ENCODE measurements around the gene EHF. TPM values are rescaled to one million over a fixed set of nuclear protein-coding genes. Genes with fewer than 3 reads are reported as not detected.

Gene EHF
- polyA plus RNA-seq, 1 donor (not counting 4 experiments of a cell fraction or from before 2014, with no cell fraction given), result 64.2 TPM

DNA sequence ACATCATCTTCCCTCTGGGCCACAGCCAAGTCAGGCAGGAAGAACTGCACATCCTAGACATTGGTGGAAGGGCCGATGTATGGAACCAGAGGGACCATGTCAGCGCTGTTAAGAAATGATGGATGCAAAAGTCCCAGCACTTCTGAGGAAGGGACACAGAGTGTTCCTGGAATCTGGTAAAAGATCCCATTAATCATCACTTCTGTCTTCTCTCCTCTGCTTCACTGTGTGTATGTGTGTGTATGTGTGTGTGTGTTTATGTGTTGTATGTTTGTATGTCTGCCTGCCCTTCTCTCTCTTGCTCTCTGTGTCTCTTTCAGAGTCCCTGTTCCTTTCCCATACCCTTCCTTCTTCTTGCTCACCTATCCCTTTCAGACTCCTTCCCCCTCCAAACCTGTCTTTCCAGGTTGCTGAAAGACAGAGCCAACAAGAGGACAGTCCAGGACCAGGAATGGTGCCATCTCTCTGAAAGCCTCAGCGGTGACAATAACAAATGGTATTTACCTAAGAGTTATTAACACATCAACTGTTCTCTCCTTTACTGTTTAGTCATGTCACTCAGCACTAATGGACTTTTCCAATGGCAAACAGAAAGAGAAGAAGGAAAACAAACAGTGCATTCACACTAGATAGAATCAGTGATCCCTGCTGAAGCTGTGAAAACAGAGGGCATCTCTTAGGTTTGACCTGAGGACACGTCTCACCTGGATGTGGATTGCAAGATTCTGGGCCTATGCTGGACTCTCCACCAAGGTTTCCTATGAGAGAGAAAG, 47.1 kb downstream of the EHF start:
- no peaks in the 10 kb centered on the region for H3K9me1 ChIP-seq (ENCODE audit: control insufficient read depth, extremely low read depth, insufficient read depth, low read length)
- no peak overlapping the region for H3K27ac ChIP-seq (ENCODE audit: control insufficient read depth, insufficient read depth, low read length)
- FAIRE-seq (no peak), DNase-seq (ENCODE audit: low read depth, low spot score) (no peak)
- TF ChIP-seq EZH2 (IDR thresholded peaks at IDR 0.05; ENCODE audit: low read length), result no peak
- H3K4me3 ChIP-seq (ENCODE audit: control insufficient read depth in 2 of 3, extremely low read depth in 1 of 3, insufficient read depth in 2 of 3, low read depth in 1 of 3, low read length in 3 of 3), result no peak overlapping the region
- no peaks in the 10 kb centered on the region for H3K27me3 ChIP-seq (ENCODE audit: control insufficient read depth, extremely low read depth, insufficient read depth, low read length)
- H3K9ac ChIP-seq (ENCODE audit: control insufficient read depth, extremely low read depth, insufficient read depth, low read length), result no peak overlapping the region
- dilution Hi-C loops (cut with MboI; ENCODE audit: extremely low pct_ligation_motif_present, low sequenced_read_pairs), result no loop called here
- H3K9me3 ChIP-seq (ENCODE audit: control insufficient read depth, low read depth, low read length), result no peaks in the 10 kb centered on the region
- H3K36me3 ChIP-seq (ENCODE audit: control insufficient read depth in 2 of 2, extremely low read depth in 1 of 2, insufficient read depth in 2 of 2, low read length in 2 of 2), result no peaks in the 10 kb centered on the region
- no peak overlapping the region for H2AFZ ChIP-seq (ENCODE audit: control insufficient read depth, low read length)
- H3K79me2 ChIP-seq (ENCODE audit: control insufficient read depth, insufficient read depth, low read length), result no peaks in the 10 kb centered on the region
- peaks cover 16% of the 10 kb centered on the region for H3K4me1 ChIP-seq (ENCODE audit: control insufficient read depth, extremely low read depth, insufficient read depth, low read length)
- no peak overlapping the region for H3K4me2 ChIP-seq (ENCODE audit: control insufficient read depth, extremely low read depth, insufficient read depth, low read depth, low read length)
- no peaks in the 10 kb centered on the region for H4K20me1 ChIP-seq (ENCODE audit: control insufficient read depth, extremely low read depth, insufficient read depth, low read length)

DNA sequence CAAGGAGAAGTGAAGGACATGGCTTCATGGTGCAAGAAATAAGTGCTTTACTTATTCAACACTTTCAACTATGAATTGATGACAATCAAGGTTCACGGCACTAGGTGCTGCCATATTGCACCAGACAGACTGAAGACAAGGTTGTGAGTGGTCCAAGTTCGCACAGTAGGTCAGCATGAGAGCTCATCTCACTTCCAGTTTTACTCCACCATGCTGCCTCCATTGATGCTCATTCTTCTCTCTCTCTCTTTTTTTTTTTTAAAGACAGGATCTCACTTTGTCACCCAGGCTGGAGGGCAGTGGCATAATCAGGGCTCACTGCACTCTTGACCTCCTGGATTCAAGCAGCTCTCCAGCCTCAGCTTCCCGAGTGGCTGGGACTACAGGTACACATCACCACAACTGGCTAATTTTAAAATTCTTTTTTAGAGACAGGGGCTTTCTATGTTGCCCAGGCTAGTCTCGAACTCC, 47.7 kb downstream of the EHF start:
- no peak for TF ChIP-seq EZH2 (IDR thresholded peaks at IDR 0.05; ENCODE audit: low read length)
- TF ChIP-seq CTCF (optimal IDR thresholded peaks at IDR 0.05 in 1 of 3, IDR thresholded peaks at IDR 0.05 in 1 of 3, conservative IDR thresholded peaks at IDR 0.05 in 1 of 3; ENCODE audit: extremely low read depth in 1 of 3, insufficient read depth in 2 of 3, low read length in 3 of 3), result no peak
- Histone ChIP-seq H3K36me3 (ENCODE audit: control insufficient read depth in 2 of 2, extremely low read depth in 1 of 2, insufficient read depth in 2 of 2, low read length in 2 of 2) (no peaks in the 10 kb centered on the region), H3K4me3 (ENCODE audit: control insufficient read depth in 2 of 3, extremely low read depth in 1 of 3, insufficient read depth in 2 of 3, low read depth in 1 of 3, low read length in 3 of 3) (no peak overlapping the region), H3K27me3 (ENCODE audit: control insufficient read depth, extremely low read depth, insufficient read depth, low read length) (no peaks in the 10 kb centered on the region), H3K9me3 (ENCODE audit: control insufficient read depth, low read depth, low read length) (no peaks in the 10 kb centered on the region), H3K4me2 (ENCODE audit: control insufficient read depth, extremely low read depth, insufficient read depth, low read depth, low read length) (no peak overlapping the region), H2AFZ (ENCODE audit: control insufficient read depth, low read length) (no peak overlapping the region), H3K9me1 (ENCODE audit: control insufficient read depth, extremely low read depth, insufficient read depth, low read length) (no peaks in the 10 kb centered on the region), H3K79me2 (ENCODE audit: control insufficient read depth, insufficient read depth, low read length) (no peaks in the 10 kb centered on the region), H3K27ac (ENCODE audit: control insufficient read depth, insufficient read depth, low read length) (no peak overlapping the region), H3K4me1 (ENCODE audit: control insufficient read depth, extremely low read depth, insufficient read depth, low read length) (peaks cover 16% of the 10 kb centered on the region), H4K20me1 (ENCODE audit: control insufficient read depth, extremely low read depth, insufficient read depth, low read length) (no peaks in the 10 kb centered on the region), H3K9ac (ENCODE audit: control insufficient read depth, extremely low read depth, insufficient read depth, low read length) (no peak overlapping the region)
- FAIRE-seq (peak; percentile 20), DNase-seq (ENCODE audit: low read depth, low spot score) (no peak)
- dilution Hi-C loops (cut with MboI; ENCODE audit: extremely low pct_ligation_motif_present, low sequenced_read_pairs), result no loop called here

Data from keratinocyte (primary cell).